Measurements from ENCODE around the gene ITGAV. TPM values are rescaled to one million over a fixed set of nuclear protein-coding genes. Genes with fewer than 3 reads are reported as not detected.

The ITGAV gene
- total and polyA plus RNA-seq, 2 experiments from 2014 or later = 32.7 to 135 TPM

GRCh38 chr2:186721956-186722355, 132.1 kb downstream of the ITGAV start:
- Histone ChIP-seq H3K9me2 (replicated peaks; ENCODE audit: insufficient read depth) (no peaks in the 10 kb centered on the region), H3K27me3 (no peaks in the 10 kb centered on the region), H3K27ac (no peak overlapping the region), H3K9me3 (ENCODE audit: low read depth) (no peaks in the 10 kb centered on the region), H3K4me3 (no peak overlapping the region), H3K79me2 (no peaks in the 10 kb centered on the region), H3K36me3 (replicated peaks; ENCODE audit: insufficient read depth, low read depth) (no peaks in the 10 kb centered on the region), H3K4me1 (ENCODE audit: insufficient read depth) (no peaks in the 10 kb centered on the region), H4K20me1 (ENCODE audit: insufficient read depth, poor library complexity, severe bottlenecking) (no peaks in the 10 kb centered on the region), H2AFZ (no peak overlapping the region), H3K4me2 (no peak overlapping the region)
- TF ChIP-seq EZH2phosphoT487 (IDR thresholded peaks at IDR 0.05; ENCODE audit: low read depth, severe bottlenecking, unreplicated experiment) (no peak), CTCF (IDR thresholded peaks at IDR 0.05; ENCODE audit: poor library complexity) (no peak), EZH2 (IDR thresholded peaks at IDR 0.05; ENCODE audit: borderline replicate concordance) (no peak)
- DNase-seq (ENCODE audit: low spot score) = no peak

GRCh38 chr2:186724736-186725135, 134.9 kb downstream of the ITGAV start:
- WGBS (ENCODE audit: low lambda C conversion rate, missing lambda C conversion rate) = 81% methylated on average over 7 of the region's 7 CpGs

GRCh38 chr2:186725783-186726182, 135.9 kb downstream of the ITGAV start:
- Histone ChIP-seq H3K4me3 (no peak overlapping the region), H3K79me2 (no peaks in the 10 kb centered on the region), H3K9me2 (replicated peaks; ENCODE audit: insufficient read depth) (no peaks in the 10 kb centered on the region), H3K36me3 (replicated peaks; ENCODE audit: insufficient read depth, low read depth) (no peaks in the 10 kb centered on the region), H4K20me1 (ENCODE audit: insufficient read depth, poor library complexity, severe bottlenecking) (no peaks in the 10 kb centered on the region), H3K27me3 (no peaks in the 10 kb centered on the region), H3K27ac (no peak overlapping the region), H3K9me3 (ENCODE audit: low read depth) (no peaks in the 10 kb centered on the region), H2AFZ (no peak overlapping the region), H3K4me1 (ENCODE audit: insufficient read depth) (no peaks in the 10 kb centered on the region), H3K4me2 (no peak overlapping the region)
- TF ChIP-seq EZH2phosphoT487 (IDR thresholded peaks at IDR 0.05; ENCODE audit: low read depth, severe bottlenecking, unreplicated experiment) (no peak), CTCF (IDR thresholded peaks at IDR 0.05; ENCODE audit: poor library complexity) (no peak), EZH2 (IDR thresholded peaks at IDR 0.05; ENCODE audit: borderline replicate concordance) (no peak)
- 97% methylated on average over 1 of the region's 1 CpG for whole genome bisulfite sequencing (ENCODE audit: low lambda C conversion rate, missing lambda C conversion rate)
- no peak for DNase-seq (ENCODE audit: low spot score)

More at GRCh38 chr2:186724736-186725135, 134.9 kb downstream of the ITGAV start:
- H3K36me3 ChIP-seq (replicated peaks; ENCODE audit: insufficient read depth, low read depth) = no peaks in the 10 kb centered on the region
- no peak overlapping the region for H3K27ac ChIP-seq
- H3K9me3 ChIP-seq (ENCODE audit: low read depth) = no peaks in the 10 kb centered on the region
- no peak overlapping the region for H3K4me2 ChIP-seq
- TF ChIP-seq EZH2 (IDR thresholded peaks at IDR 0.05; ENCODE audit: borderline replicate concordance) (no peak), EZH2phosphoT487 (IDR thresholded peaks at IDR 0.05; ENCODE audit: low read depth, severe bottlenecking, unreplicated experiment) (no peak), CTCF (IDR thresholded peaks at IDR 0.05; ENCODE audit: poor library complexity) (no peak)
- H3K79me2 ChIP-seq = no peaks in the 10 kb centered on the region
- H3K9me2 ChIP-seq (replicated peaks; ENCODE audit: insufficient read depth) = no peaks in the 10 kb centered on the region
- H3K27me3 ChIP-seq = no peaks in the 10 kb centered on the region
- no peaks in the 10 kb centered on the region for H3K4me1 ChIP-seq (ENCODE audit: insufficient read depth)
- no peaks in the 10 kb centered on the region for H4K20me1 ChIP-seq (ENCODE audit: insufficient read depth, poor library complexity, severe bottlenecking)
- H3K4me3 ChIP-seq = no peak overlapping the region
- H2AFZ ChIP-seq = no peak overlapping the region
- DNase-seq (ENCODE audit: low spot score) = no peak

GRCh38 chr2:186726938-186727337, 137.1 kb downstream of the ITGAV start:
- no peaks in the 10 kb centered on the region for H3K27me3 ChIP-seq
- H3K27ac ChIP-seq = no peak overlapping the region
- H3K79me2 ChIP-seq = peaks cover 2% of the 10 kb centered on the region
- TF ChIP-seq EZH2 (IDR thresholded peaks at IDR 0.05; ENCODE audit: borderline replicate concordance) (no peak), CTCF (IDR thresholded peaks at IDR 0.05; ENCODE audit: poor library complexity) (no peak), EZH2phosphoT487 (IDR thresholded peaks at IDR 0.05; ENCODE audit: low read depth, severe bottlenecking, unreplicated experiment) (no peak)
- H3K9me3 ChIP-seq (ENCODE audit: low read depth) = no peaks in the 10 kb centered on the region
- no peak overlapping the region for H3K4me2 ChIP-seq
- peaks cover under 1% of the 10 kb centered on the region for H3K4me1 ChIP-seq (ENCODE audit: insufficient read depth)
- H3K36me3 ChIP-seq (replicated peaks; ENCODE audit: insufficient read depth, low read depth) = no peaks in the 10 kb centered on the region
- DNase-seq (ENCODE audit: low spot score) = no peak
- no peak overlapping the region for H3K4me3 ChIP-seq
- no peak overlapping the region for H2AFZ ChIP-seq
- WGBS (ENCODE audit: low lambda C conversion rate, missing lambda C conversion rate) = 75% methylated on average over 3 of the region's 3 CpGs
- H4K20me1 ChIP-seq (ENCODE audit: insufficient read depth, poor library complexity, severe bottlenecking) = no peaks in the 10 kb centered on the region
- H3K9me2 ChIP-seq (replicated peaks; ENCODE audit: insufficient read depth) = no peaks in the 10 kb centered on the region

Measured in hepatocyte (in vitro differentiated cells).